HEK293T (cell line): Measurements from ENCODE around the gene KCNK6.

Source experiments
- ELF4 ChIP-seq: fragments of 450-650 bp; IDR thresholded peaks from 2 replicates; pipeline ENCODE4 v1.6.1; 2017; ENCODE audit warnings: antibody characterized with exemption
- FOXA1 ChIP-seq: fragments of 450-650 bp; IDR thresholded peaks from 2 replicates; pipeline ENCODE4 v1.6.1; 2016; ENCODE audit warnings: mild to moderate bottlenecking
- L3MBTL2 ChIP-seq: fragments of 450-650 bp; conservative IDR thresholded peaks from 2 replicates; pipeline ENCODE4 v1.6.1; 2016; ENCODE audit warnings: mild to moderate bottlenecking
- PKNOX1 ChIP-seq: fragments of 450-650 bp; IDR thresholded peaks from 2 replicates; pipeline ENCODE4 v1.6.1; 2016

DNA sequence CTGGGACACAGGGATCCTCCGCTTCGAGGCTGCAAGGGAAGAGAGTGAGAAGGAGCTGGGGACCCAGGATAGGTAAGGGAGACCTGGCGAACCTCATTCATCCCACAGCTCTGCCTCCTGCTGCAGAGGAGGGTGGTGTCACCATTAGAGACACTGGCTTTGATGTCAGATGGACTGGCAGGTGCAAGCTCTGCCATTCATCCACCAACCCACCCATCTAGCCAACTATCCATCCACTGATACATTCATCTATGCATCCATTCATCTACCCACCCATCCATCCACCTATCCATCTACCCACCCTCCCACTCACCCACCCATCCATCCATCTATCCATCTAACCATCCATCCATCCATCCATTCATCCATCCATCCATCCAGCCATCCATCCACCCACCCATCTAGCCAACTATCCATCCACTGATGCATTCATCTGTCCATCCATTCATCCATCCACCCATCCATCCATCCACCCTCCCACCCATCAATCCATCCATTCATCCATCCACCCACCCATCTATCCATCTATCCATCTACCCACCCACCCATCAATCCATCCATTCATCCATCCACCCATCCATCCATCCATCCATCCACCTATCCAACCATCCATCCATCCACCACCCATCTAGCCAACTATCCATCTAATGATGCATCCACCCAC is 9.9 kb upstream of the KCNK6 start:
- TF ChIP-seq PKNOX1 = no peak
- no peak for TF ChIP-seq L3MBTL2
- TF ChIP-seq ELF4 = no peak
- no peak for TF ChIP-seq FOXA1
